GM23248 (cell line): ENCODE measurements around the gene DCHS2.

Experiments used
- EZH2 ChIP-seq: fragments of 200-600 bp; sonication (generic); IDR thresholded peaks from 2 replicates; pipeline ENCODE4 v1.6.1; 2018; ENCODE audit warnings: antibody characterized with exemption, mild to moderate bottlenecking; ENCODE audit not compliant: insufficient read depth, poor library complexity, severe bottlenecking
- EZH2phosphoT487 ChIP-seq: fragments of 200-600 bp; sonication (generic); IDR thresholded peaks from 2 replicates; pipeline ENCODE4 v1.6.1; 2018; ENCODE audit warnings: antibody characterized with exemption, moderate library complexity, mild to moderate bottlenecking, low read depth; ENCODE audit not compliant: insufficient read depth

DNA sequence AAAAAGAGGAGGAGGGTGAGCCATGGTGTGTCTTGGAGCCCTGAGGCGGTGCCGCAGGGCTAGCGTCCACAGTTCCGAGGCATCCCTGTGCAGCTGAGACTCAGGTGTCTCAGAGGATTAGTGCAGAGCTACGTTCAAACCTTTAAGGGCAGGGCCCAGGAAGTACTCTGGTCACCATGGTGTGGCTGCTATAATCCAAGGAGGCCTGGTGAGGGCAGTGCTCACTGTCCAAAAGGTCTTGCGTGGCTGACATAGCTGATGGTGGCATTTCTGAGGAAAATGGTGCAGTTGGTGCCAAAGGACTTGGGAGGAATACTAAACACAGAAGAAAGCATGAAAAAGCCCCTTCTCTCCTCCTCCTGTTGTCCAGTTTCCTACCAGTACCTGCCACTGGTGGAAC, 146.9 kb downstream of the DCHS2 start:
- TF ChIP-seq EZH2 (no peak), EZH2phosphoT487 (no peak)
